ENCODE measurements around the gene SDK2.

- TF ChIP-seq ZSCAN4 (tag by site-specific recombination; IDR thresholded peaks at IDR 0.05) (no peak), CTCF (tag by site-specific recombination; IDR thresholded peaks at IDR 0.05) (no peak), ZNF184 (tag by site-specific recombination; IDR thresholded peaks at IDR 0.05) (no peak), ZNF560 (tag by site-specific recombination; IDR thresholded peaks at IDR 0.05; ENCODE audit: borderline replicate concordance) (no peak)
These were observed 60.2 kb downstream of the SDK2 start for GRCh38 chr17:73584049-73584448.
